Measurements from ENCODE around the gene ZNF480.
"Not testable (repeated sequence)": the region's sequence is repeated elsewhere in the genome, so short reads cannot be mapped to it uniquely, and the experiment has no call there.

DNA sequence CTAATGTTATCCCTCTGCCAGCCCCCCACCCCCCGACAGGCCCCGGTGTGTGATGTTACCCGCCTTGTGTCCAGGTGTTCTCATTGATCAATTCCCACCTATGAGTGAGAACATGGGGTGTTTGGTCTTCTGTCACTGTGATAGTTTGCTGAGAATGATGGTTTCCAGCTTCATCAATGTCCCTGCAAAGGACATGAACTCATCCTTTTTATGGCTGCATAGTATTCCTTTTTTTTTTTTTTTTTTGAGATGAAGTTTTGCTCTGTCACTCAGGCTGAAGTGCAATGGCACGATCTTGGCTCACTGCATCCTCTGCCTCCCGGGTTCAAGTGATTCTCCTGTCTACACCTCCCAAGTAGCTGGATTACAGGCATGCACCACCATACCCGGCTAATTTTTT lies 4.0 kb upstream of the ZNF480 start:
- TF ChIP-seq EZH2phosphoT487 (IDR thresholded peaks at IDR 0.05; ENCODE audit: borderline replicate concordance, low read length), result not testable (repeated sequence)
- TF ChIP-seq, protein P1, sequence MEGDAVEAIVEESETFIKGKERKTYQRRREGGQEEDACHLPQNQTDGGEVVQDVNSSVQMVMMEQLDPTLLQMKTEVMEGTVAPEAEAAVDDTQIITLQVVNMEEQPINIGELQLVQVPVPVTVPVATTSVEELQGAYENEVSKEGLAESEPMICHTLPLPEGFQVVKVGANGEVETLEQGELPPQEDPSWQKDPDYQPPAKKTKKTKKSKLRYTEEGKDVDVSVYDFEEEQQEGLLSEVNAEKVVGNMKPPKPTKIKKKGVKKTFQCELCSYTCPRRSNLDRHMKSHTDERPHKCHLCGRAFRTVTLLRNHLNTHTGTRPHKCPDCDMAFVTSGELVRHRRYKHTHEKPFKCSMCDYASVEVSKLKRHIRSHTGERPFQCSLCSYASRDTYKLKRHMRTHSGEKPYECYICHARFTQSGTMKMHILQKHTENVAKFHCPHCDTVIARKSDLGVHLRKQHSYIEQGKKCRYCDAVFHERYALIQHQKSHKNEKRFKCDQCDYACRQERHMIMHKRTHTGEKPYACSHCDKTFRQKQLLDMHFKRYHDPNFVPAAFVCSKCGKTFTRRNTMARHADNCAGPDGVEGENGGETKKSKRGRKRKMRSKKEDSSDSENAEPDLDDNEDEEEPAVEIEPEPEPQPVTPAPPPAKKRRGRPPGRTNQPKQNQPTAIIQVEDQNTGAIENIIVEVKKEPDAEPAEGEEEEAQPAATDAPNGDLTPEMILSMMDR (conservative IDR thresholded peaks at IDR 0.05; ENCODE audit: low read depth, low read length), result not testable (repeated sequence)

Measured in PC-3 (cell line).